Liver (tissue), 9 donors: Measurements from ENCODE around the gene TCF12. TPM values are rescaled to one million over a fixed set of nuclear protein-coding genes. Genes with fewer than 3 reads are reported as not detected.

Source experiments
- DNase-seq: peaks from one replicate; pipeline ENCODE4 v3.0.0-alpha.2; 2017; ENCODE audit warnings: low spot score
- H3K27ac ChIP-seq, 2 donors: one replicate each; pipeline ENCODE4 v1.7.0; 2013; ENCODE audit warnings: inconsistent platforms in 2 of 2, low read length in 2 of 2, control low read depth in 1 of 2, low read depth in 1 of 2, mild to moderate bottlenecking in 1 of 2
- H3K27me3 ChIP-seq, 4 donors: one replicate each; pipeline versions ENCODE4 v1.6.1 to v1.7.0; 2013; ENCODE audit warnings: low read length in 3 of 4, inconsistent platforms in 1 of 4, mild to moderate bottlenecking in 1 of 4, moderate library complexity in 1 of 4; ENCODE audit not compliant: control insufficient read depth in 4 of 4, insufficient read depth in 4 of 4
- H3K36me3 ChIP-seq, 4 donors: one replicate each; pipeline versions ENCODE4 v1.6.1 to v1.7.0; 2013; ENCODE audit warnings: low read length in 3 of 4, mild to moderate bottlenecking in 3 of 4, low read depth in 1 of 4, moderate library complexity in 1 of 4; ENCODE audit not compliant: control insufficient read depth in 4 of 4, insufficient read depth in 3 of 4
- H3K4me1 ChIP-seq, 4 donors: one replicate each; pipeline versions ENCODE4 v1.6.1 to v1.7.0; 2013; ENCODE audit warnings: low read length in 3 of 4, mild to moderate bottlenecking in 3 of 4, moderate library complexity in 1 of 4; ENCODE audit not compliant: control insufficient read depth in 4 of 4, insufficient read depth in 4 of 4
- H3K4me3 ChIP-seq, 3 donors: one replicate each; pipeline versions ENCODE4 v1.6.1 to v1.7.0; 2013; ENCODE audit warnings: low read length in 3 of 3, control low read depth in 1 of 3, low read depth in 1 of 3, mild to moderate bottlenecking in 1 of 3
- H3K9ac ChIP-seq, 2 donors: one replicate each; pipeline ENCODE4 v1.7.0; 2013; ENCODE audit warnings: low read length in 2 of 2, mild to moderate bottlenecking in 2 of 2, moderate library complexity in 2 of 2, control low read depth in 1 of 2, low read depth in 1 of 2
- H3K9me3 ChIP-seq, 4 donors: one replicate each; pipeline versions ENCODE4 v1.6.1 to v1.7.0; 2013; ENCODE audit warnings: low read length in 3 of 4; ENCODE audit not compliant: control insufficient read depth in 4 of 4
- EGR1 ChIP-seq, 2 donors: IDR thresholded peaks; 2 replicates each; pipeline ENCODE4 v1.6.1; 2016 to 2018; ENCODE audit warnings: antibody characterized with exemption in 2 of 2, low read depth in 2 of 2
- FOXA1 ChIP-seq: IDR thresholded peaks from 2 replicates; pipeline ENCODE4 v1.6.1; 2016; ENCODE audit warnings: antibody characterized with exemption
- FOXA2 ChIP-seq: IDR thresholded peaks from 2 replicates; pipeline ENCODE4 v1.6.1; 2016; ENCODE audit warnings: antibody characterized with exemption
- GABPA ChIP-seq, 2 donors: IDR thresholded peaks in 1 of 2; conservative IDR thresholded peaks in 1 of 2; 2 replicates each; pipeline ENCODE4 v1.6.1; 2016; ENCODE audit warnings: antibody characterized with exemption in 2 of 2, mild to moderate bottlenecking in 1 of 2, moderate library complexity in 1 of 2
- HNF4A ChIP-seq, 2 donors: conservative IDR thresholded peaks; 2 replicates each; pipeline ENCODE4 v1.6.1; 2016; ENCODE audit warnings: antibody characterized with exemption in 2 of 2, mild to moderate bottlenecking in 2 of 2
- HNF4G ChIP-seq: IDR thresholded peaks from 2 replicates; pipeline ENCODE4 v1.6.1; 2016; ENCODE audit warnings: antibody characterized with exemption
- JUND ChIP-seq, 2 donors: IDR thresholded peaks; 2 replicates each; pipeline ENCODE4 v1.6.1; 2016; ENCODE audit warnings: antibody characterized with exemption in 2 of 2
- MAX ChIP-seq: IDR thresholded peaks from 2 replicates; pipeline ENCODE4 v1.6.1; 2016; ENCODE audit warnings: antibody characterized with exemption
- NR2F2 ChIP-seq: IDR thresholded peaks from 2 replicates; pipeline ENCODE4 v1.6.1; 2016; ENCODE audit warnings: antibody characterized with exemption
- RXRA ChIP-seq, 2 donors: IDR thresholded peaks; 2 replicates each; pipeline ENCODE4 v1.6.1; 2017 to 2018; ENCODE audit warnings: antibody characterized with exemption in 2 of 2, mild to moderate bottlenecking in 1 of 2
- SP1 ChIP-seq: IDR thresholded peaks from 2 replicates; pipeline ENCODE4 v1.6.1; 2018; ENCODE audit warnings: antibody characterized with exemption, mild to moderate bottlenecking
- TAF1 ChIP-seq: conservative IDR thresholded peaks from 2 replicates; pipeline ENCODE4 v1.6.1; 2016; ENCODE audit warnings: antibody characterized with exemption, mild to moderate bottlenecking
- YY1 ChIP-seq: IDR thresholded peaks from 2 replicates; pipeline ENCODE4 v1.6.1; 2016; ENCODE audit warnings: antibody characterized with exemption, mild to moderate bottlenecking
- WGBS: extraction: QIAGEN DNeasy Blood & Tissue Kit; methylation state at CpG from one replicate; pipeline ENCODE4 v1.1.7; 2013; 5-methylcytosine and 5-hydroxymethylcytosine counted together
- polyA plus RNA-seq, 2 donors: library from polyadenylated mRNA; stranded (reverse) in 1 of 2; unstranded in 1 of 2; fragments of 200-250 nt in 1 of 2; fragments of >200 nt in 1 of 2; fragmentation: Nextera tagmentation in 1 of 2; extraction: Ambion mirVana in 1 of 2; gene quantifications; one replicate each; pipeline versions ENCODE4 v1.2.1 to v1.2.3, GENCODE V29; 2013 to 2015
- total RNA-seq, 2 donors: library from RNA; depleted of rRNA; stranded (reverse); fragments of >200 nt; gene quantifications; one replicate each; pipeline ENCODE4 v1.2.3, GENCODE V29; 2014
- TF ChIP-seq, protein P1 (sequence below): IDR thresholded peaks from 2 replicates; pipeline ENCODE4 v1.6.1; 2016; ENCODE audit warnings: antibody characterized with exemption
- TF ChIP-seq, protein P2 (sequence below): IDR thresholded peaks from 2 replicates; pipeline ENCODE4 v1.6.1; 2016; ENCODE audit warnings: antibody characterized with exemption
- TF ChIP-seq, protein P3 (sequence below): fragments of 150-350 bp; IDR thresholded peaks from 2 replicates; pipeline ENCODE4 v1.5.1; 2017; ENCODE audit warnings: improper control_type of control experiment, low read depth, low read length; ENCODE audit not compliant: missing input control
- TF ChIP-seq, protein P4 (sequence below): IDR thresholded peaks from 2 replicates; pipeline ENCODE4 v1.6.1; 2016; ENCODE audit warnings: antibody characterized with exemption, mild to moderate bottlenecking
- donor health status: healthy.
- donor health status: healthy.
- donor health status: healthy.
- donor health status: healthy.
- donor health status: healthy.

Gene TCF12
- total and polyA plus RNA-seq, 4 donors: 8.7 to 38.3 (median 22.3) TPM

DNA sequence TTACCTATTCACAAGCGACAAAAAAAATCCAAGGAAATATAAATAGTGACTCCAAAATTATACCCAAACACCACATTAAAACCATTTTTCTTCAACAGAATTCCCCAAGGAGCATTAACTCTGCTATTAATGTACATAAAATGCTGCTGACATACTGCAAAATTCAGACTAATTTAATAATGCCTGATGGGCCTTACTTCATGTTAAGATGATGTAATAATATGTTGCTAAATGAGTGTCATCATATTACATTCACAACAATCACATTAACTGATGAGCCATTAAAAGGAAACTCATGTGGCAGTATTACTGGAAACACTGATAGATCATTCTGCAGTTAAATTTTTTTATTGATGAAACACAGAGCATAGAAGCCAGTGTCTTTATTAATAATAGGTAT is 253.0 kb downstream of the TCF12 start:
- no peak for DNase-seq
- Histone ChIP-seq H3K9ac (no peak overlapping the region), H3K36me3 (no peaks in the 10 kb centered on the region), H3K4me3 (no peak overlapping the region), H3K9me3 (no peaks in the 10 kb centered on the region), H3K4me1 (peaks cover 0 to 12% (median 3%) of the 10 kb centered on the region in 4 donors), H3K27ac (no peak overlapping the region), H3K27me3 (no peaks in the 10 kb centered on the region)
- TF ChIP-seq MAX (no peak), GABPA (IDR thresholded peaks at IDR 0.05 in 1 of 2, conservative IDR thresholded peaks at IDR 0.05 in 1 of 2) (no peak), NR2F2 (no peak), RXRA (IDR thresholded peaks at IDR 0.05) (no peak), HNF4A (conservative IDR thresholded peaks at IDR 0.05) (no peak), TAF1 (no peak), EGR1 (IDR thresholded peaks at IDR 0.05; ENCODE audit: low read depth in 2 of 2) (no peak), FOXA1 (no peak), FOXA2 (no peak), HNF4G (no peak), YY1 (no peak), JUND (IDR thresholded peaks at IDR 0.05) (no peak), SP1 (no peak)
- TF ChIP-seq, protein P1, sequence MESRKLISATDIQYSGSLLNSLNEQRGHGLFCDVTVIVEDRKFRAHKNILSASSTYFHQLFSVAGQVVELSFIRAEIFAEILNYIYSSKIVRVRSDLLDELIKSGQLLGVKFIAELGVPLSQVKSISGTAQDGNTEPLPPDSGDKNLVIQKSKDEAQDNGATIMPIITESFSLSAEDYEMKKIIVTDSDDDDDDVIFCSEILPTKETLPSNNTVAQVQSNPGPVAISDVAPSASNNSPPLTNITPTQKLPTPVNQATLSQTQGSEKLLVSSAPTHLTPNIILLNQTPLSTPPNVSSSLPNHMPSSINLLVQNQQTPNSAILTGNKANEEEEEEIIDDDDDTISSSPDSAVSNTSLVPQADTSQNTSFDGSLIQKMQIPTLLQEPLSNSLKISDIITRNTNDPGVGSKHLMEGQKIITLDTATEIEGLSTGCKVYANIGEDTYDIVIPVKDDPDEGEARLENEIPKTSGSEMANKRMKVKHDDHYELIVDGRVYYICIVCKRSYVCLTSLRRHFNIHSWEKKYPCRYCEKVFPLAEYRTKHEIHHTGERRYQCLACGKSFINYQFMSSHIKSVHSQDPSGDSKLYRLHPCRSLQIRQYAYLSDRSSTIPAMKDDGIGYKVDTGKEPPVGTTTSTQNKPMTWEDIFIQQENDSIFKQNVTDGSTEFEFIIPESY: no peak
- TF ChIP-seq, protein P2, sequence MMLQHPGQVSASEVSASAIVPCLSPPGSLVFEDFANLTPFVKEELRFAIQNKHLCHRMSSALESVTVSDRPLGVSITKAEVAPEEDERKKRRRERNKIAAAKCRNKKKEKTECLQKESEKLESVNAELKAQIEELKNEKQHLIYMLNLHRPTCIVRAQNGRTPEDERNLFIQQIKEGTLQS: no peak
- TF ChIP-seq, protein P3, sequence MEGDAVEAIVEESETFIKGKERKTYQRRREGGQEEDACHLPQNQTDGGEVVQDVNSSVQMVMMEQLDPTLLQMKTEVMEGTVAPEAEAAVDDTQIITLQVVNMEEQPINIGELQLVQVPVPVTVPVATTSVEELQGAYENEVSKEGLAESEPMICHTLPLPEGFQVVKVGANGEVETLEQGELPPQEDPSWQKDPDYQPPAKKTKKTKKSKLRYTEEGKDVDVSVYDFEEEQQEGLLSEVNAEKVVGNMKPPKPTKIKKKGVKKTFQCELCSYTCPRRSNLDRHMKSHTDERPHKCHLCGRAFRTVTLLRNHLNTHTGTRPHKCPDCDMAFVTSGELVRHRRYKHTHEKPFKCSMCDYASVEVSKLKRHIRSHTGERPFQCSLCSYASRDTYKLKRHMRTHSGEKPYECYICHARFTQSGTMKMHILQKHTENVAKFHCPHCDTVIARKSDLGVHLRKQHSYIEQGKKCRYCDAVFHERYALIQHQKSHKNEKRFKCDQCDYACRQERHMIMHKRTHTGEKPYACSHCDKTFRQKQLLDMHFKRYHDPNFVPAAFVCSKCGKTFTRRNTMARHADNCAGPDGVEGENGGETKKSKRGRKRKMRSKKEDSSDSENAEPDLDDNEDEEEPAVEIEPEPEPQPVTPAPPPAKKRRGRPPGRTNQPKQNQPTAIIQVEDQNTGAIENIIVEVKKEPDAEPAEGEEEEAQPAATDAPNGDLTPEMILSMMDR: no peak
- TF ChIP-seq, protein P4, sequence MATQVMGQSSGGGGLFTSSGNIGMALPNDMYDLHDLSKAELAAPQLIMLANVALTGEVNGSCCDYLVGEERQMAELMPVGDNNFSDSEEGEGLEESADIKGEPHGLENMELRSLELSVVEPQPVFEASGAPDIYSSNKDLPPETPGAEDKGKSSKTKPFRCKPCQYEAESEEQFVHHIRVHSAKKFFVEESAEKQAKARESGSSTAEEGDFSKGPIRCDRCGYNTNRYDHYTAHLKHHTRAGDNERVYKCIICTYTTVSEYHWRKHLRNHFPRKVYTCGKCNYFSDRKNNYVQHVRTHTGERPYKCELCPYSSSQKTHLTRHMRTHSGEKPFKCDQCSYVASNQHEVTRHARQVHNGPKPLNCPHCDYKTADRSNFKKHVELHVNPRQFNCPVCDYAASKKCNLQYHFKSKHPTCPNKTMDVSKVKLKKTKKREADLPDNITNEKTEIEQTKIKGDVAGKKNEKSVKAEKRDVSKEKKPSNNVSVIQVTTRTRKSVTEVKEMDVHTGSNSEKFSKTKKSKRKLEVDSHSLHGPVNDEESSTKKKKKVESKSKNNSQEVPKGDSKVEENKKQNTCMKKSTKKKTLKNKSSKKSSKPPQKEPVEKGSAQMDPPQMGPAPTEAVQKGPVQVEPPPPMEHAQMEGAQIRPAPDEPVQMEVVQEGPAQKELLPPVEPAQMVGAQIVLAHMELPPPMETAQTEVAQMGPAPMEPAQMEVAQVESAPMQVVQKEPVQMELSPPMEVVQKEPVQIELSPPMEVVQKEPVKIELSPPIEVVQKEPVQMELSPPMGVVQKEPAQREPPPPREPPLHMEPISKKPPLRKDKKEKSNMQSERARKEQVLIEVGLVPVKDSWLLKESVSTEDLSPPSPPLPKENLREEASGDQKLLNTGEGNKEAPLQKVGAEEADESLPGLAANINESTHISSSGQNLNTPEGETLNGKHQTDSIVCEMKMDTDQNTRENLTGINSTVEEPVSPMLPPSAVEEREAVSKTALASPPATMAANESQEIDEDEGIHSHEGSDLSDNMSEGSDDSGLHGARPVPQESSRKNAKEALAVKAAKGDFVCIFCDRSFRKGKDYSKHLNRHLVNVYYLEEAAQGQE: no peak
- WGBS: 97% methylated on average over 1 of the region's 1 CpG

- Histone ChIP-seq H3K27me3 (no peaks in the 10 kb centered on the region), H3K9ac (no peak overlapping the region), H3K36me3 (no peaks in the 10 kb centered on the region), H3K9me3 (no peaks in the 10 kb centered on the region), H3K4me3 (no peak overlapping the region), H3K4me1 (peaks cover 0 to 7% (median 3%) of the 10 kb centered on the region in 4 donors), H3K27ac (no peak overlapping the region)
- WGBS: 92% methylated on average over 3 of the region's 3 CpGs
- DNase-seq: no peak
- TF ChIP-seq, protein P2: no peak
- no peak for TF ChIP-seq HNF4G
- TF ChIP-seq, protein P3: no peak
- no peak for TF ChIP-seq GABPA (IDR thresholded peaks at IDR 0.05 in 1 of 2, conservative IDR thresholded peaks at IDR 0.05 in 1 of 2)
- TF ChIP-seq TAF1: no peak
- no peak for TF ChIP-seq FOXA2
- TF ChIP-seq, protein P4: no peak
- no peak for TF ChIP-seq HNF4A (conservative IDR thresholded peaks at IDR 0.05)
- no peak for TF ChIP-seq MAX
Observed at GRCh38 chr15:57172925-57173324, 254.5 kb downstream of the TCF12 start.
